Neuronal stem cell (in vitro differentiated cells): ENCODE measurements around the gene EML2. TPM values are rescaled to one million over a fixed set of nuclear protein-coding genes. Genes with fewer than 3 reads are reported as not detected.
"Not testable (repeated sequence)": the region's sequence is repeated elsewhere in the genome, so short reads cannot be mapped to it uniquely, and the experiment has no call there.

ENCODE experiments used
- DNase-seq: peaks from one replicate; pipeline ENCODE4 v3.0.0-alpha.2; 2013; ENCODE audit warnings: low spot score
- H2AFZ ChIP-seq: one replicate; pipeline ENCODE4 v1.6.1; 2013; ENCODE audit warnings: mild to moderate bottlenecking, low read length, inconsistent platforms
- H2AK5ac ChIP-seq: 2 replicates; pipeline ENCODE4 v1.6.1; 2013; ENCODE audit warnings: low read depth, mild to moderate bottlenecking, inconsistent platforms, low read length, moderate library complexity, mixed read lengths
- H2BK120ac ChIP-seq: 2 replicates; pipeline ENCODE4 v1.6.1; 2013; ENCODE audit warnings: low read depth, mild to moderate bottlenecking, inconsistent platforms, low read length, moderate library complexity, mixed read lengths
- H2BK12ac ChIP-seq: one replicate; pipeline ENCODE4 v1.6.1; 2013; ENCODE audit warnings: low read length, inconsistent platforms
- H2BK15ac ChIP-seq: 2 replicates; pipeline ENCODE4 v1.6.1; 2013; ENCODE audit warnings: mild to moderate bottlenecking, low read length, inconsistent platforms, mixed read lengths
- H2BK5ac ChIP-seq: one replicate; pipeline ENCODE4 v1.6.1; 2013; ENCODE audit warnings: inconsistent platforms, mild to moderate bottlenecking, low read length, moderate library complexity
- H3K14ac ChIP-seq: one replicate; pipeline ENCODE4 v1.6.1; 2013; ENCODE audit warnings: low read length, inconsistent platforms
- H3K18ac ChIP-seq: 2 replicates; pipeline ENCODE4 v1.6.1; 2013; ENCODE audit warnings: low read length, inconsistent platforms
- H3K23ac ChIP-seq: 2 replicates; pipeline ENCODE4 v1.6.1; 2013; ENCODE audit warnings: low read depth, mild to moderate bottlenecking, mixed read lengths, low read length, inconsistent platforms; ENCODE audit not compliant: poor library complexity
- H3K27ac ChIP-seq: replicated peaks from 3 replicates; pipeline ENCODE4 v1.5.1; 2013; ENCODE audit warnings: low read length, inconsistent platforms
- H3K27me3 ChIP-seq, 3 experiments: 2 replicates each; pipeline ENCODE4 v1.6.1; 2013; ENCODE audit warnings: low read length in 3 of 3, mild to moderate bottlenecking in 2 of 3, inconsistent platforms in 1 of 3, low read depth in 1 of 3, mixed read lengths in 1 of 3, moderate library complexity in 1 of 3; ENCODE audit not compliant: control insufficient read depth in 3 of 3, insufficient read depth in 3 of 3
- H3K36me3 ChIP-seq, 2 donors: replicated peaks in 1 of 2; 2 replicates each; pipeline ENCODE4 v1.6.1; 2013; ENCODE audit warnings: low read length in 2 of 2; ENCODE audit not compliant: control insufficient read depth in 2 of 2, insufficient read depth in 2 of 2
- H3K4ac ChIP-seq: 2 replicates; pipeline ENCODE4 v1.6.1; 2013; ENCODE audit warnings: inconsistent platforms, mild to moderate bottlenecking, low read length, moderate library complexity
- H3K4me1 ChIP-seq, 2 donors: 1 replicate in 1 of 2; 2 replicates in 1 of 2; pipeline ENCODE4 v1.6.1; 2013; ENCODE audit warnings: low read length in 2 of 2, low read depth in 1 of 2; ENCODE audit not compliant: control insufficient read depth in 2 of 2, insufficient read depth in 1 of 2
- H3K4me2 ChIP-seq: one replicate; pipeline ENCODE4 v1.6.1; 2013; ENCODE audit warnings: mild to moderate bottlenecking, low read length, inconsistent platforms; ENCODE audit not compliant: insufficient read depth, poor library complexity, severe bottlenecking
- H3K4me3 ChIP-seq, 2 donors: 2 replicates each; pipeline ENCODE4 v1.5.1; 2013; ENCODE audit warnings: low read length in 2 of 2, mild to moderate bottlenecking in 2 of 2, inconsistent platforms in 1 of 2, moderate library complexity in 1 of 2
- H3K79me1 ChIP-seq: one replicate; pipeline ENCODE4 v1.6.1; 2013; ENCODE audit warnings: low read depth, mild to moderate bottlenecking, inconsistent platforms, low read length, moderate library complexity
- H3K9ac ChIP-seq: one replicate; pipeline ENCODE4 v1.6.1; 2013; ENCODE audit warnings: mild to moderate bottlenecking, low read depth, low read length, inconsistent platforms; ENCODE audit not compliant: poor library complexity
- H3K9me3 ChIP-seq, 2 donors: replicated peaks in 1 of 2; 2 replicates each; pipeline versions ENCODE3 to v1.6.1; 2013; ENCODE audit warnings: low read length in 2 of 2, mild to moderate bottlenecking in 2 of 2, inconsistent platforms in 1 of 2, low read depth in 1 of 2, mixed read lengths in 1 of 2, moderate library complexity in 1 of 2; ENCODE audit not compliant: control insufficient read depth in 2 of 2, insufficient read depth in 1 of 2
- H4K8ac ChIP-seq: one replicate; pipeline ENCODE4 v1.6.1; 2013; ENCODE audit warnings: low read depth, mild to moderate bottlenecking, inconsistent platforms, low read length, moderate library complexity
- H4K91ac ChIP-seq: one replicate; pipeline ENCODE4 v1.6.1; 2013; ENCODE audit warnings: low read length, low read depth, mild to moderate bottlenecking, inconsistent platforms; ENCODE audit not compliant: poor library complexity
- WGBS, 2 donors: extraction: QIAGEN DNeasy Blood & Tissue Kit; methylation state at CpG; one replicate each; pipeline ENCODE4 v1.1.7; 2013; ENCODE audit warnings: missing lambda C conversion rate in 2 of 2, mixed read lengths in 1 of 2; ENCODE audit not compliant: insufficient read length in 2 of 2, insufficient replicate concordance in 1 of 2; ENCODE audit errors: extremely low coverage in 2 of 2; 5-methylcytosine and 5-hydroxymethylcytosine counted together
- polyA plus RNA-seq, 2 experiments: library from polyadenylated mRNA; stranded (reverse); fragments of 200-250 nt; gene quantifications; one replicate each; pipeline ENCODE4 v1.2.3, GENCODE V29; 2013

EML2 gene
- 8.1 TPM for polyA plus RNA-seq (2013, experiment 1 of 2)
- 8.1 TPM for polyA plus RNA-seq (2013, experiment 2 of 2)

- H4K8ac ChIP-seq, result no peak within 1 kb of the TSS
- no peak within 1 kb of the TSS for H3K4ac ChIP-seq
- H2BK120ac ChIP-seq, result no peak within 1 kb of the TSS
- H3K18ac ChIP-seq, result peak within 1 kb of the TSS; percentile 81
- H3K79me1 ChIP-seq, result no peaks in the 10 kb centered on the region
- peak within 1 kb of the TSS; percentile 46 for H3K27ac ChIP-seq
- H3K23ac ChIP-seq, result peak within 1 kb of the TSS; percentile 29
- H2AK5ac ChIP-seq, result peak within 1 kb of the TSS; percentile 20
- H3K4me1 ChIP-seq, result peaks cover 10 to 22% of the 10 kb centered on the region in 2 donors
- H2AFZ ChIP-seq, result peak within 1 kb of the TSS; percentile 81
- H3K9me3 ChIP-seq, result no peaks in the 10 kb centered on the region
- no peak within 1 kb of the TSS for H3K14ac ChIP-seq
- DNase-seq, result peak; percentile 81
- peaks cover 0 to 10% (median 10%) of the 10 kb centered on the region in 3 experiments for H3K27me3 ChIP-seq
- no peaks in the 10 kb centered on the region for H3K36me3 ChIP-seq
- H3K4me3 ChIP-seq, result peak within 1 kb of the TSS; percentile 21 to 77
- H4K91ac ChIP-seq, result no peak within 1 kb of the TSS
- no CpG with 5 or more reads among the region's 52 CpGs for WGBS, 2 donors
- peak within 1 kb of the TSS; percentile 82 for H3K9ac ChIP-seq
- no peak within 1 kb of the TSS for H2BK5ac ChIP-seq
- no peak within 1 kb of the TSS for H2BK12ac ChIP-seq
- H2BK15ac ChIP-seq, result no peak within 1 kb of the TSS
- H3K4me2 ChIP-seq, result peak within 1 kb of the TSS; percentile 89
Measured at GRCh38 chr19:45638930-45639729, at the start of gene EML2. EML2 (minus strand) TSS chr19:45639397; CDS start chr19:45639376, 21 bp downstream.

DNA sequence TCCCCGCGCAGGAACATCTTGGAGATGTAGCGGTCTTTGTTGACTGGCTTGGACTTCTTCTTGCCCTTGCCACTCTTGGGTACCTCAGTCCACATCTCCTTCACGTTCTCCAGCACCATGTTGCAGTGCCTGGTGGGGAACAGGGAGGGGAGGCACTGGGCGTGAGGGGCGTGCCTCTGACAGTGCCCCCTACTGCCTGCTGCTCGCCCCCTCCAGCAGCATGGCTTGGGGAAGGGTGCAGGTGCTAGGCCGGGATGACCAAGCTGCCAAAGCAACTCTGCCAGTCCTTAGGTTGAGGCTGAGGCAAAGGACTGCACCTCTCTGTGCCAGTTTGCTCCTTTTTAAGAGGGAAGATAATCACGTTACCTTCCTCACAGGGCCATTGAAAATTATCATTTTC, 48.4 kb upstream of the EML2 start:
- no CpG with 5 or more reads among the region's 9 CpGs for WGBS, 2 donors
- Histone ChIP-seq H3K27ac (no peak overlapping the region), H3K23ac (no peak overlapping the region), H2AK5ac (no peak overlapping the region), H4K91ac (no peak overlapping the region), H4K8ac (no peak overlapping the region), H3K27me3 (no peaks in the 10 kb centered on the region), H3K9ac (peak overlapping the region; percentile 50), H3K36me3 (peaks cover 39 to 62% of the 10 kb centered on the region in 2 donors), H3K9me3 (no peaks in the 10 kb centered on the region), H3K79me1 (peaks cover 2% of the 10 kb centered on the region), H2BK120ac (no peak overlapping the region), H2BK15ac (no peak overlapping the region), H2BK12ac (no peak overlapping the region), H3K14ac (no peak overlapping the region), H3K4me1 (peaks cover 0 to 2% of the 10 kb centered on the region in 2 donors), H3K4me2 (no peak overlapping the region), H3K4me3 (no peak overlapping the region), H2AFZ (no peak overlapping the region), H2BK5ac (no peak overlapping the region), H3K18ac (no peak overlapping the region), H3K4ac (no peak overlapping the region)
- no peak for DNase-seq

GRCh38 chr19:45685045-45685444, 45.8 kb upstream of the EML2 start:
- H2AK5ac ChIP-seq, H4K91ac ChIP-seq, H3K9ac ChIP-seq, H3K79me1 ChIP-seq, DNase-seq, H3K9me3 ChIP-seq, H3K4me3 ChIP-seq, H2BK120ac ChIP-seq, H3K18ac ChIP-seq, H3K14ac ChIP-seq, H2BK15ac ChIP-seq, H3K23ac ChIP-seq, H2BK5ac ChIP-seq, H2BK12ac ChIP-seq, H3K4me2 ChIP-seq, H3K27ac ChIP-seq, H2AFZ ChIP-seq, H3K4ac ChIP-seq, H3K27me3 ChIP-seq, H4K8ac ChIP-seq, H3K4me1 ChIP-seq: not testable (repeated sequence)
- H3K36me3 ChIP-seq, result peaks cover 39 to 62% of the 10 kb centered on the region in 2 donors
- no CpG with 5 or more reads among the region's 11 CpGs for WGBS, 2 donors

- Histone ChIP-seq H3K9ac (no peak overlapping the region), H4K91ac (no peak overlapping the region), H2BK5ac (no peak overlapping the region), H2BK12ac (no peak overlapping the region), H3K23ac (no peak overlapping the region), H2AK5ac (no peak overlapping the region), H3K27me3 (peaks cover 2 to 17% (median 11%) of the 10 kb centered on the region in 3 experiments), H4K8ac (no peak overlapping the region), H3K4ac (no peak overlapping the region), H3K36me3 (peaks cover 32 to 43% of the 10 kb centered on the region in 2 donors), H3K4me3 (no peak overlapping the region), H3K4me1 (peaks cover 0 to 2% of the 10 kb centered on the region in 2 donors), H3K9me3 (peaks cover 0 to 1% of the 10 kb centered on the region in 2 donors), H3K14ac (no peak overlapping the region), H2BK120ac (no peak overlapping the region), H3K4me2 (no peak overlapping the region), H2AFZ (no peak overlapping the region), H3K18ac (no peak overlapping the region), H3K27ac (no peak overlapping the region), H2BK15ac (no peak overlapping the region), H3K79me1 (no peaks in the 10 kb centered on the region)
- WGBS, 2 donors, result no CpG with 5 or more reads among the region's 5 CpGs
- no peak for DNase-seq
Measured at GRCh38 chr19:45682908-45683307, 43.7 kb upstream of the EML2 start.
